AG09309 (cell line): Measurements from ENCODE around the gene C5orf52.
"Not testable (repeated sequence)": the region's sequence is repeated elsewhere in the genome, so short reads cannot be mapped to it uniquely, and the experiment has no call there.

Experiments
- DNase-seq: peaks from one replicate; pipeline ENCODE4 v3.0.0-alpha.2; 2010; ENCODE audit warnings: low read depth
- H3K4me3 ChIP-seq: 2 replicates; pipeline ENCODE4 v1.5.1; 2011; ENCODE audit warnings: mild to moderate bottlenecking, low read depth, low read length, moderate library complexity; ENCODE audit not compliant: control insufficient read depth
- TF ChIP-seq, protein P1 (sequence below): IDR thresholded peaks from 2 replicates; pipeline ENCODE4 v1.5.1; 2011; ENCODE audit warnings: mild to moderate bottlenecking, low read depth, low read length, inconsistent platforms; ENCODE audit not compliant: insufficient read depth, control insufficient read depth; ENCODE audit errors: missing control alignments

Gene C5orf52

DNA sequence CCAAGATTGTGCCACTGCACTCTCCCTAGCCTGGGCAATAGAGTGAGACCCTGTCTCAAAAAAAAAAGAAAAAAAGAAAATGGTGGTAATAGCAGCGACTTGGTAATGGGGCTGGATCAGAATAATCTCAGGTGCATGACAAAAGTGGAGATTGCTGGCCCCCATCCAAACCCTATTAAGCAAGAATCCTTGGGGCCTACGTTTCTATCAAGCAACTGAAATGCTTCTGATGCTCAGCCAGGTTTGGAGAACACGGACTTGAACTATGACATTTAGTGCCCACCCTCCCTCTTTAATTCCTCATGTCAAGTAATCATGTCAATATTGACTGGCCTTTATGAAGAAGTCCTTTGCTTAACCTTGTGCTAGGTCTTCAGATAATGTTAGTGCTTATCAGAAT is 6.6 kb downstream of the C5orf52 start:
- H3K4me3 ChIP-seq: no peak overlapping the region
- TF ChIP-seq, protein P1, sequence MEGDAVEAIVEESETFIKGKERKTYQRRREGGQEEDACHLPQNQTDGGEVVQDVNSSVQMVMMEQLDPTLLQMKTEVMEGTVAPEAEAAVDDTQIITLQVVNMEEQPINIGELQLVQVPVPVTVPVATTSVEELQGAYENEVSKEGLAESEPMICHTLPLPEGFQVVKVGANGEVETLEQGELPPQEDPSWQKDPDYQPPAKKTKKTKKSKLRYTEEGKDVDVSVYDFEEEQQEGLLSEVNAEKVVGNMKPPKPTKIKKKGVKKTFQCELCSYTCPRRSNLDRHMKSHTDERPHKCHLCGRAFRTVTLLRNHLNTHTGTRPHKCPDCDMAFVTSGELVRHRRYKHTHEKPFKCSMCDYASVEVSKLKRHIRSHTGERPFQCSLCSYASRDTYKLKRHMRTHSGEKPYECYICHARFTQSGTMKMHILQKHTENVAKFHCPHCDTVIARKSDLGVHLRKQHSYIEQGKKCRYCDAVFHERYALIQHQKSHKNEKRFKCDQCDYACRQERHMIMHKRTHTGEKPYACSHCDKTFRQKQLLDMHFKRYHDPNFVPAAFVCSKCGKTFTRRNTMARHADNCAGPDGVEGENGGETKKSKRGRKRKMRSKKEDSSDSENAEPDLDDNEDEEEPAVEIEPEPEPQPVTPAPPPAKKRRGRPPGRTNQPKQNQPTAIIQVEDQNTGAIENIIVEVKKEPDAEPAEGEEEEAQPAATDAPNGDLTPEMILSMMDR: no peak
- no peak for DNase-seq

DNA sequence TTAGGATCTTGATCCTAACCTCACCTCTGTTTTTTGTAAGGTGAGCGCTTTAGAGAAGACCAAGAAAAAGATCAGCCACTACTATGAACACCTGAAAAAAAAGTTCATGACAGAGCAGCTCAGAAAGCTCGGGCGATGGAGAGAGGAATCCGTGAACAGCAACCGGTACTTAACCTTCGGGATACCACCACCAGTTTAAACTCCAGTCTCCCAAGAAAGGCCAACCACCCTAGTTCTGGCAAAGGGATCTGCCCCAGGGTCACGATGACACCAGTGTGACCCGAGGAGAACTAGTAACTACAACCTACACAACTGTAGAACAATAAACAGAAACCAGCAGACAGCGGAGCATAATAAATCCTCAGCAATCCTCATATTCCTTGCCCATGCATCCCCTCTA is 8.5 kb downstream of the C5orf52 start:
- no peak for DNase-seq
- TF ChIP-seq, protein P1: no peak
- no peak overlapping the region for H3K4me3 ChIP-seq

DNA sequence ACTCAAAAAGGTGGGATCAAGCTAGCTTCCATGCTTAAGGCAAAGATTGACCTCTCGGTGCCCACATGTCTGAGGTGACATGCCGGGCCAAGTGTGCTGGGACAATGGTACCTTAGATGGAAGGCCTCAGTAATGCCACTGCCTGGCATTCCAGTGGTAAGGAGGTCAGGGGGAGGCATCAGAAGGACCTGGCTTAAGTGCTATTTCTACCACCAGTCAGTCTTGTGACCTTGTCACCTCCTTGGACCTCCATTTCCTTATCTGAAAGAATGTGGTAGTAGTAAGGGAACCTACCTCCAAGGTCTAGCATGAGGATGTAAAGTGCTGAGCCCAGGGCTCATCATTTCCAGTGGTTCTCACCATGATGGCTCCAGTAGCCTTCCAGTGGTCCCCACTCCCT is 8.9 kb downstream of the C5orf52 start:
- TF ChIP-seq, protein P1: no peak
- DNase-seq: no peak

DNA sequence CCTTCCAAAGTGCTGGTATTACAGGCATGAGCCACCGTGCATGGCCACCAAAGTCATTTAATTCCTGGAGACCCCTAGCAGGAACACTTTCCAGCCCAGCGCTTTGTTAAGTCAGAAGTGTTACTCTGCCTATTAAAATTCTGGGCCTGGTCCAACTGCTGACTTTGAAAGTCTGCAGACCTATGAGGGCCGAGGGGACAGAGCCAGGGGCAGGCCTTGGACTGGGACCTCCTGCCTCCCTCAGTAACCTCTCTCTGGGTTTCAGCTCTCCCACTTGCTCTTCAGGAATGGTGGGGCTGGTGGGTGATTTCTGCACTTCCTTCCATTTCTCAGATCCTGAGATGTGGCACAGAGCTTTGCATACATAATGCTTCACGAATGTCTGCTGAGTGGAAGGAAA is 9.7 kb downstream of the C5orf52 start:
- H3K4me3 ChIP-seq: no peak overlapping the region
- TF ChIP-seq, protein P1: no peak
- no peak for DNase-seq

More for the DNA sequence above, 8.9 kb downstream of the C5orf52 start:
- no peak overlapping the region for H3K4me3 ChIP-seq

DNA sequence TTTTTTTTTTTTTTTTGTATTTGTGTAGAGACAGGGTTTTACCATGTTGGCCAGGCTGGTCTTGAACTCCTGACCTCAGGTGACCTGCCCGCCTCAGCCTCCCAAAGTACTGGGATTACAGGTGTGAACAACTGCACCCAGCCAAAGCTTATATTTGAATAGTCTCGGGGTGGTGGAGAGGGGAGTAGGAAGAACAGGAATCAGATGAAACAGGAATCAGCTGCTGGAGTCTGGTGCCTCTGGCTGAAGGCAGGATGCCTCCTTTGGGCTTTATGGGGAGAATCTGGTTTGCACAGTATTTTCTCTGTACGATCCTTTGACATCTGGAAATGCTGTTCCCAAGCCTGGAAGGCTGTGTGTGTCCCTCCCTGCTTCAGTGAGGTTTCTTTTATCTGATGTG is 10.9 kb downstream of the C5orf52 start:
- no peak for DNase-seq
- no peak overlapping the region for H3K4me3 ChIP-seq
- TF ChIP-seq, protein P1: no peak

DNA sequence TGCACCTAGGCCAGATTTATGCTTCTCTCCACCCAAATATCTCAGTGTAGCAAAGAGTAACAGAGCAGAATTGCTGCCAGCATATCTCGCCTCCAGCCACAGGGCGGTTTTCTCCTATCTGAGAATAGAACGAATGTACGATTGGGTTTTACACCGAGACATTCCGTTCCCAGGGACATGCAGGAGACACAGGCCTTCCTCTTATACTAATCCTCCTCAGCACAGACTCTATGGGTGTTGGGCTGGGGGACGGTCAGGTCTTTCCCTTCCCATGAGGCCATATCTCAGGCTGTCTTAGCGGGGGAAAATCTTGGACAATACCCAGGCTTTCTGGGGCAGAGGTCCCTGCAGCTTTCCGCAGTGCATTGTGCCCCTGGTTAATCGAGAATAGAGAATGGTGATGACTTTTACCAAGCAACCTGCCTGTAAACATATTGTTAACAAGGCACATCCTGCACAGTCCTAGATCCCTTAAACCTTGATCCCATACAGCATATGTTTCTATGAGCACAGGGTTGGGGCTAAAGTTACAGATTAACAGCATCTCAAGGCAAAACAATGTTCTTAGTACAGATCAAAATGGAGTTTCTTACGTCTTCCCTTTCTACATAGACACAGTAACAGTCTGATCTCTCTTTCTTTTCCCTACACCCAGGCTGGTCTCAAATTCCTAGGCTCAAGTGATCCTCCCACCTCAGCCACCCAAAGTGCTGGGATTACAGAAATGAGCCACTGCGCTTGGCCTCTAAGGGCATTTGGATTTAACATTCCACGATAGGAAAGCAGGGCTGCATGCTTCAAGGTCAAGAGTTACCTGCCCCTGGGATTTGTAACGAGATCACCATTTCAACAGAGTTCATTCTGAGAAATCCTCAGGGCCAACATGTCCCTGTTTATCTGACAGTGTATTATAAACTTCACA is 15.2 kb downstream of the C5orf52 start:
- not testable (repeated sequence) for H3K4me3 ChIP-seq, DNase-seq

DNA sequence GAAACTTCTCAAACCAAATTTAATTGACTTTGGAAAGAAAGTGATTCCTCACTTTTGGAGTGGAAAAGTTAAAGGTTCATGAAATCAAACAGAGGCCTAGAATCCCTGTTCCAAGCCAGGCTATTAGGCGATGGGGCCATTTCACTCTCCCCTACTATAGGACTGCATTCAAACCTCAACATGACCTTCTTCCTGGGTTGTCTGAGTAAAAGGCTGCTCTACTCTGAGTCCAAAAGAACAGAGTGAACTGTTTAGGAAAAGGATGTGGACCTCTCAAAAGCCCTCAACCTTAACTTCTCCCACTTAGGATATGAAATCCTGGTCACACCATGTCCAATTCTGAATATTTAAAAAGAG is 15.8 kb downstream of the C5orf52 start:
- no peak for DNase-seq
- TF ChIP-seq, protein P1: no peak

More for the DNA sequence above, 15.8 kb downstream of the C5orf52 start:
- no peak overlapping the region for H3K4me3 ChIP-seq
